HG03175 (cell line): ENCODE measurements around the gene TMEM250.

Experiments used
- ATAC-seq: cut with Tn5 transposase; IDR thresholded peaks from one replicate; pipeline ENCODE4 v1.9.1; 2021; ENCODE audit warnings: mild to moderate bottlenecking, moderate library complexity; ENCODE audit not compliant: unreplicated experiment

The TMEM250 gene

GRCh38 chr9:136147890-136148714 lies 29.4 kb upstream of the TMEM250 start:
- no peak for ATAC-seq

GRCh38 chr9:136147038-136147889 lies 28.6 kb upstream of the TMEM250 start:
- ATAC-seq: no peak

GRCh38 chr9:136146126-136147037 lies 27.7 kb upstream of the TMEM250 start:
- no peak for ATAC-seq

GRCh38 chr9:136145580-136145979 lies 26.9 kb upstream of the TMEM250 start:
- no peak for ATAC-seq

- ATAC-seq: no peak
Observed at GRCh38 chr9:136144450-136144849, 25.8 kb upstream of the TMEM250 start.

GRCh38 chr9:136143215-136144001 lies 24.7 kb upstream of the TMEM250 start:
- no peak for ATAC-seq

- ATAC-seq: no peak
Observed at GRCh38 chr9:136142859-136143214, 24.2 kb upstream of the TMEM250 start.

GRCh38 chr9:136142414-136142796 lies 23.7 kb upstream of the TMEM250 start:
- no peak for ATAC-seq

- no peak for ATAC-seq
Observed at GRCh38 chr9:136141682-136142413, 23.2 kb upstream of the TMEM250 start.

- no peak for ATAC-seq
Observed at GRCh38 chr9:136140966-136141365, 22.3 kb upstream of the TMEM250 start.

- no peak for ATAC-seq
Observed at GRCh38 chr9:136140046-136140445, 21.4 kb upstream of the TMEM250 start.

- no peak for ATAC-seq
Observed at GRCh38 chr9:136138566-136138965, 19.9 kb upstream of the TMEM250 start.

GRCh38 chr9:136137321-136138265 lies 18.9 kb upstream of the TMEM250 start:
- no peak for ATAC-seq

GRCh38 chr9:136136127-136136925 lies 17.7 kb upstream of the TMEM250 start:
- no peak for ATAC-seq

- ATAC-seq: no peak
Observed at GRCh38 chr9:136135326-136136126, 16.9 kb upstream of the TMEM250 start.

- no peak for ATAC-seq
Observed at GRCh38 chr9:136133959-136134484, 15.3 kb upstream of the TMEM250 start.
